ENCODE data around the gene IL10RB.

DNA sequence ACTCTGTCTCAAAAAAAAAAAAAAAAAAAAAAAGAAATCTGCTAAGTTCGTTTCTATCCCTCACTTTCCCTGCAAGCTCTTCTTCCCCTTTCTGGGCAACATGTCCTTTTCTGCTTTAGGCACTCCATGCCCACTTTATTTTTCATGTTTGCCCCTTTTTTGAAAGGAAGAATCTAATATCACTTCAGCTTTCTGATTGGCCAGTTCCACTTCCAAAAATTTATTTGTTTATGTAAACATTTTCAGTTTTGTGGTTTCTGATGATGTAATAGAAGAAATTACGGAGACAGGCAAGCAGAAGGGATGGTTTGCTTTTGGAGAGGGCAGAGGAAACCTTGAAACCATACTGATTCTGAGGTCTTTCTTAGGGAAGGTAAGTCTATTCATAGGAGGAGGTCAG, 73.8 kb downstream of the IL10RB start:
- TF ChIP-seq, protein P1, sequence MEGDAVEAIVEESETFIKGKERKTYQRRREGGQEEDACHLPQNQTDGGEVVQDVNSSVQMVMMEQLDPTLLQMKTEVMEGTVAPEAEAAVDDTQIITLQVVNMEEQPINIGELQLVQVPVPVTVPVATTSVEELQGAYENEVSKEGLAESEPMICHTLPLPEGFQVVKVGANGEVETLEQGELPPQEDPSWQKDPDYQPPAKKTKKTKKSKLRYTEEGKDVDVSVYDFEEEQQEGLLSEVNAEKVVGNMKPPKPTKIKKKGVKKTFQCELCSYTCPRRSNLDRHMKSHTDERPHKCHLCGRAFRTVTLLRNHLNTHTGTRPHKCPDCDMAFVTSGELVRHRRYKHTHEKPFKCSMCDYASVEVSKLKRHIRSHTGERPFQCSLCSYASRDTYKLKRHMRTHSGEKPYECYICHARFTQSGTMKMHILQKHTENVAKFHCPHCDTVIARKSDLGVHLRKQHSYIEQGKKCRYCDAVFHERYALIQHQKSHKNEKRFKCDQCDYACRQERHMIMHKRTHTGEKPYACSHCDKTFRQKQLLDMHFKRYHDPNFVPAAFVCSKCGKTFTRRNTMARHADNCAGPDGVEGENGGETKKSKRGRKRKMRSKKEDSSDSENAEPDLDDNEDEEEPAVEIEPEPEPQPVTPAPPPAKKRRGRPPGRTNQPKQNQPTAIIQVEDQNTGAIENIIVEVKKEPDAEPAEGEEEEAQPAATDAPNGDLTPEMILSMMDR (IDR thresholded peaks at IDR 0.05), result no peak
- no peak for TF ChIP-seq POLR2A (IDR thresholded peaks at IDR 0.05)

Measured in body of pancreas (tissue), 4 donors.